HEK293 (cell line): ENCODE data around the gene CCDC38.
A peak's percentile ranks its signal among the peaks of the same experiment; 100 is the strongest.

Source experiments
- CTCF ChIA-PET: fragments of 350-600 bp; formaldehyde crosslinking; extraction: SDS; loops from one replicate; lab custom pipeline; 2021; ENCODE audit warnings: antibody characterized with exemption; lab: Yijun Ruan, JAX
- POLR2A ChIA-PET: fragments of 300-600 bp; formaldehyde crosslinking; extraction: SDS; loops from one replicate; lab custom pipeline; 2020; ENCODE audit warnings: antibody characterized with exemption, inconsistent platforms; lab: Yijun Ruan, JAX
- H3K27ac ChIP-seq: fragments of 200-500 bp; sonication (Bioruptor generic); 2 replicates; pipeline ENCODE4 v1.5.1; 2014; ENCODE audit warnings: low read depth, low read length, control low read depth, inconsistent platforms; ENCODE audit errors: extremely low read depth
- H3K36me3 ChIP-seq, 2 experiments: fragments of 200-500 bp in 1 of 2; sonication (Bioruptor generic) in 1 of 2; 1 replicate in 1 of 2; 2 replicates in 1 of 2; pipeline ENCODE4 v1.5.1; 2014 to 2017; ENCODE audit warnings: inconsistent platforms in 2 of 2, low read length in 2 of 2; ENCODE audit not compliant: control insufficient read depth in 2 of 2, insufficient read depth in 1 of 2
- H3K4me1 ChIP-seq: fragments of 200-500 bp; sonication (Bioruptor generic); 2 replicates; pipeline ENCODE4 v1.5.1; 2014; ENCODE audit warnings: mild to moderate bottlenecking, low read length, inconsistent platforms; ENCODE audit not compliant: control insufficient read depth, insufficient read depth
- H3K4me3 ChIP-seq: 2 replicates; pipeline ENCODE4 v1.5.1; 2011; ENCODE audit warnings: low read depth, mild to moderate bottlenecking, control low read depth, low read length, moderate library complexity
- H3K9me3 ChIP-seq: fragments of 200-500 bp; sonication (Bioruptor generic); 2 replicates; pipeline ENCODE4 v1.5.1; 2014; ENCODE audit warnings: low read depth, low read length, inconsistent platforms; ENCODE audit not compliant: control insufficient read depth, insufficient read depth
- AEBP2 ChIP-seq: fragments of 450-650 bp; formaldehyde crosslinking; IDR thresholded peaks from 2 replicates; pipeline ENCODE4 v1.5.1; 2016; ENCODE audit warnings: missing biosample characterization, missing genetic modification characterization, borderline replicate concordance
- GFI1B ChIP-seq: fragments of 450-650 bp; formaldehyde crosslinking; IDR thresholded peaks from 2 replicates; pipeline ENCODE4 v1.5.1; 2016; ENCODE audit warnings: missing biosample characterization, missing genetic modification characterization
- GLIS2 ChIP-seq: fragments of 450-650 bp; formaldehyde crosslinking; IDR thresholded peaks from 2 replicates; pipeline ENCODE4 v1.5.1; 2016; ENCODE audit warnings: missing biosample characterization, missing genetic modification characterization
- MYNN ChIP-seq: fragments of 450-650 bp; formaldehyde crosslinking; IDR thresholded peaks from 2 replicates; pipeline ENCODE4 v1.5.1; 2016; ENCODE audit warnings: missing biosample characterization, missing genetic modification characterization, borderline replicate concordance
- PRDM4 ChIP-seq: fragments of 450-650 bp; formaldehyde crosslinking; IDR thresholded peaks from 2 replicates; pipeline ENCODE4 v1.5.1; 2017; ENCODE audit warnings: missing biosample characterization, missing genetic modification characterization
- SCRT2 ChIP-seq: fragments of 450-650 bp; formaldehyde crosslinking; IDR thresholded peaks from 2 replicates; pipeline ENCODE4 v1.5.1; 2016; ENCODE audit warnings: missing biosample characterization, missing genetic modification characterization
- SP2 ChIP-seq: fragments of 450-650 bp; formaldehyde crosslinking; IDR thresholded peaks from 2 replicates; pipeline ENCODE4 v1.5.1; 2016; ENCODE audit warnings: missing biosample characterization, missing genetic modification characterization
- SP3 ChIP-seq: fragments of 450-650 bp; formaldehyde crosslinking; IDR thresholded peaks from 2 replicates; pipeline ENCODE4 v1.5.1; 2016; ENCODE audit warnings: missing biosample characterization, missing genetic modification characterization
- SP7 ChIP-seq: fragments of 450-650 bp; formaldehyde crosslinking; IDR thresholded peaks from 2 replicates; pipeline ENCODE4 v1.5.1; 2016; ENCODE audit warnings: missing biosample characterization, missing genetic modification characterization
- WT1 ChIP-seq: fragments of 450-650 bp; formaldehyde crosslinking; IDR thresholded peaks from 2 replicates; pipeline ENCODE4 v1.5.1; 2016; ENCODE audit warnings: missing biosample characterization, missing genetic modification characterization
- ZBTB1 ChIP-seq: fragments of 450-650 bp; formaldehyde crosslinking; IDR thresholded peaks from 2 replicates; pipeline ENCODE4 v1.5.1; 2016; ENCODE audit warnings: missing biosample characterization, missing genetic modification characterization
- ZBTB21 ChIP-seq: fragments of 450-650 bp; formaldehyde crosslinking; IDR thresholded peaks from 2 replicates; pipeline ENCODE4 v1.5.1; 2017; ENCODE audit warnings: missing biosample characterization, missing genetic modification characterization
- ZBTB48 ChIP-seq: fragments of 450-650 bp; formaldehyde crosslinking; IDR thresholded peaks from 2 replicates; pipeline ENCODE4 v1.5.1; 2016; ENCODE audit warnings: missing biosample characterization, missing genetic modification characterization
- ZBTB6 ChIP-seq: fragments of 450-650 bp; formaldehyde crosslinking; IDR thresholded peaks from 2 replicates; pipeline ENCODE4 v1.5.1; 2017; ENCODE audit warnings: missing biosample characterization, missing genetic modification characterization
- ZFP37 ChIP-seq: fragments of 450-650 bp; formaldehyde crosslinking; IDR thresholded peaks from 2 replicates; pipeline ENCODE4 v1.5.1; 2016; ENCODE audit warnings: missing biosample characterization, missing genetic modification characterization
- ZNF19 ChIP-seq: fragments of 450-650 bp; formaldehyde crosslinking; IDR thresholded peaks from 2 replicates; pipeline ENCODE4; 2016; ENCODE audit warnings: missing biosample characterization, missing genetic modification characterization, low read depth
- ZNF398 ChIP-seq: fragments of 450-650 bp; formaldehyde crosslinking; IDR thresholded peaks from 2 replicates; pipeline ENCODE4 v1.5.1; 2017; ENCODE audit warnings: missing biosample characterization, missing genetic modification characterization
- ZNF404 ChIP-seq: fragments of 450-650 bp; formaldehyde crosslinking; IDR thresholded peaks from 2 replicates; pipeline ENCODE4 v1.5.1; 2017; ENCODE audit warnings: missing biosample characterization, missing genetic modification characterization
- ZNF423 ChIP-seq: fragments of 450-650 bp; formaldehyde crosslinking; IDR thresholded peaks from 2 replicates; pipeline ENCODE4 v1.5.1; 2016; ENCODE audit warnings: missing biosample characterization, missing genetic modification characterization
- ZNF501 ChIP-seq: fragments of 450-650 bp; formaldehyde crosslinking; IDR thresholded peaks from 2 replicates; pipeline ENCODE4 v1.5.1; 2016; ENCODE audit warnings: missing biosample characterization, missing genetic modification characterization
- ZNF561 ChIP-seq: fragments of 450-650 bp; IDR thresholded peaks from 2 replicates; pipeline ENCODE4 v1.5.1; 2018; ENCODE audit warnings: missing biosample characterization, missing genetic modification characterization, borderline replicate concordance
- ZNF624 ChIP-seq: fragments of 450-650 bp; formaldehyde crosslinking; IDR thresholded peaks from 2 replicates; pipeline ENCODE4 v1.5.1; 2017; ENCODE audit warnings: missing biosample characterization, missing genetic modification characterization
- ZNF629 ChIP-seq: fragments of 450-650 bp; formaldehyde crosslinking; IDR thresholded peaks from 2 replicates; pipeline ENCODE4 v1.5.1; 2017; ENCODE audit warnings: missing biosample characterization, missing genetic modification characterization
- ZNF660 ChIP-seq: fragments of 450-650 bp; IDR thresholded peaks from 2 replicates; pipeline ENCODE4 v1.5.1; 2018; ENCODE audit warnings: missing biosample characterization, mild to moderate bottlenecking, missing genetic modification characterization
- ZNF692 ChIP-seq: fragments of 450-650 bp; formaldehyde crosslinking; IDR thresholded peaks from 2 replicates; pipeline ENCODE4 v1.5.1; 2016; ENCODE audit warnings: missing biosample characterization, missing genetic modification characterization
- ZNF837 ChIP-seq: fragments of 450-650 bp; formaldehyde crosslinking; IDR thresholded peaks from 2 replicates; pipeline ENCODE4 v1.5.1; 2016; ENCODE audit warnings: missing biosample characterization, missing genetic modification characterization

CCDC38 gene

GRCh38 chr12:95942524-95943329 lies at the start of gene CCDC38:
CCDC38 (minus strand) TSS chr12:95942614; CDS start chr12:95936509, 6,105 bp downstream.
- CTCF ChIA-PET: interaction anchor here (0.5 to 2.9 kb wide), 8 partner anchors 13 to 397 kb away, joined by 3 to 17 read pairs (median 4); no protein-coding TSS in a partner anchor
- no peaks in the 10 kb centered on the region for H3K36me3 ChIP-seq
- H3K4me3 ChIP-seq: peak within 1 kb of the TSS; percentile 66
- POLR2A ChIA-PET: interaction anchor here (0.7 to 1.7 kb wide), 4 partner anchors 9 to 469 kb away, joined by 3 to 4 read pairs (median 3); partner anchors contain the start of gene METAP2
- H3K4me1 ChIP-seq: peaks cover 3% of the 10 kb centered on the region; the same call in 1 of the 2 replicates
- H3K27ac ChIP-seq: peak within 1 kb of the TSS; percentile 77
- no peaks in the 10 kb centered on the region for H3K9me3 ChIP-seq
- TF ChIP-seq ZNF501 (tag by site-specific recombination): peak; percentile 84
- TF ChIP-seq GLIS2 (tag by site-specific recombination): peak; percentile 98
- TF ChIP-seq ZBTB1: no peak
- peak; percentile 51; the same call in 1 of the 2 replicates for TF ChIP-seq ZNF692 (tag by site-specific recombination)
- TF ChIP-seq ZNF629 (tag by site-specific recombination): peak; percentile 22; the same call in 1 of the 2 replicates
- peak; percentile 99 for TF ChIP-seq ZNF398 (tag by site-specific recombination)
- TF ChIP-seq SP3 (tag by site-specific recombination): peak; percentile 52
- TF ChIP-seq GFI1B (tag by site-specific recombination): peak; percentile 38; the same call in 1 of the 2 replicates
- TF ChIP-seq AEBP2 (tag by site-specific recombination): 0 out of 2 replicates have a peak, but pooled peaks have one; percentile 50
- peak; percentile 73 for TF ChIP-seq SCRT2
- TF ChIP-seq ZNF19 (tag by site-specific recombination): no peak
- TF ChIP-seq WT1: no peak; the same call in none of the 2 replicates
- TF ChIP-seq PRDM4 (tag by site-specific recombination): no peak
- TF ChIP-seq ZFP37 (tag by site-specific recombination): peak; percentile 78; the same call in 1 of the 2 replicates
- TF ChIP-seq ZBTB6 (tag by site-specific recombination): peak; percentile 48; the same call in 1 of the 2 replicates
- TF ChIP-seq SP7: peak; percentile 59; the same call in 1 of the 2 replicates
- peak; percentile 83 for TF ChIP-seq ZNF423
- no peak for TF ChIP-seq ZNF624 (tag by site-specific recombination)
- 0 out of 2 replicates have a peak, but pooled peaks have one; percentile 27 for TF ChIP-seq ZBTB21
- TF ChIP-seq MYNN (tag by site-specific recombination): no peak
- no peak for TF ChIP-seq ZNF404 (tag by site-specific recombination)
- TF ChIP-seq ZNF561: peak; percentile 93
- TF ChIP-seq ZBTB48: peak; percentile 97
- no peak for TF ChIP-seq ZNF660 (tag by site-specific recombination)
- TF ChIP-seq SP2 (tag by site-specific recombination): peak; percentile 70
- TF ChIP-seq ZNF837 (tag by site-specific recombination): 0 out of 2 replicates have a peak, but pooled peaks have one; percentile 11
